GM19025 (cell line): Measurements from ENCODE around the gene ANKS1B.

Experiments used
- ATAC-seq: cut with Tn5 transposase; IDR thresholded peaks from one replicate; pipeline ENCODE4 v1.9.1; 2021; ENCODE audit warnings: mild to moderate bottlenecking, low read depth, moderate library complexity; ENCODE audit not compliant: unreplicated experiment

Gene ANKS1B

DNA sequence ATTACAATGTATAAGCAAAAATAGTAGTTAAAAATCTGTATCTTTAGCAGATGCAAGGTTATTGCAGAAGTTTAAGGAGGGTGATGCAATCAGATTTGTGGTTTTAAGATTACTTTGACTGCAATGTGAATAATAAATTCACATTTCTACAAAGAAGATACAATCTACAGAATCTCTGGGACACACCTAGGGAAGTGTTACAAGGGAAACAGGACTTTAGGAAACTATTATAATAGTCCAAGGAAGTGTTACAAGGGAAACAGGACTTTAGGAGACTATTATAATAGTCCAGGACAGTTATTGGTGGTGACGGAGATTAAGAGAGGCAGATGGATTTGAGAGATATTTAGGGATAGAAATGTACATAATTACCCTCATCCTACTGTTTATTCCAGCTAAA, 491.5 kb downstream of the ANKS1B start:
- ATAC-seq, result no peak

DNA sequence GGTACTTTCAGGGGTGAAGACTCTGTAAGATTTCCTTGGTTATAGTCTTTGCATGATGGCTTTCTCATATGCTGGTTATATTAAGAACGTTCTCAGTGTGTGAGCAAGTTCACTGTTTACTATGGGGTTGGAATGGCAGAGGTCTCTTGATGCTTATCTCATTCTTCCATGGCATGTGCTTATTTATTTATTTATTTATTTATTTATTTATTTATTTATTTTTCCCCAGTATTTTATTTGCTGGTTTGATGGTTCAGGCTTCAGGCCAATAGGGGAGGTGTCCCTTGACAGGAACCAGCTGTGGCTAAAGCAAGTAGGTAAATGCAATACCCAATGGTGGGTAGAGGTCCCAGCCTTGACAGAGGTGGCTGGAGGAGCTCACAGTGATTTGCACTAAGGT, 498.5 kb downstream of the ANKS1B start:
- ATAC-seq, result no peak

DNA sequence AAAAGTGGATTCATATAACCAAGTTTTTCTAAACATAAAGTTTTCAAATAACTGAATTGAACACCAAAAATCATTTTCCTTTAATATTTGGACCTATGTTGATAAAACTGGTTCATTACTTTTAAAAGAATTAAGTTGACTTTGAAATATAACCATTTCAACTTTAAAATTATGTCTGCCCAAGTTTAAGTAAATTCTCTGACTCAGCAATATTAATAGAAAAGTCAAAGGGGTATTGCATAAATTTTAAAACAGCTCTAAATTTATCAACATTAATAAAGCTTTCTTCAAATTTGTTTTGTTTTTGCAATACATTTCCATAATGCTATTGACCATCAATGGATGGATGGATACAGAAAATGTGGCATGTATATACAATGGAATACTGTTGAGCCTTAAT, 505.6 kb downstream of the ANKS1B start:
- no peak for ATAC-seq

DNA sequence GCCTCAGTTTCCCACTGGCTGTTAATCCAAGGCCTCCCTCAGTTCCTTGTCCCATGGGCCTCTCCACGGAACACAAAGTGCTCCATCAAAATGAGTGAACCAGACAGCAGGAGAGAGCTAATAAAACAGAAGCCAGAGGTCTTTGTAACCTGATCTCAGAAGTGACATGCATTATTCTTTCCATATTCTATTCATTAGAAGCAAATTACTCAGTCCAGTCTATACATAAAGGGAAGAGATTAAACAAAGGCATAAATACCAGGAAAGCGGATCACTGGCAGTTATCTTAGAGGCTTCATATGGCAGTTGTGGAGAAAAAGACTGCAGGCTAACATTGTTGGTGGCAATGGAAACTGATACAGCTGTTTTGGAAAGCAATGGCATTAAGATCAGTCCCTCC, 507.8 kb downstream of the ANKS1B start:
- ATAC-seq, result no peak

DNA sequence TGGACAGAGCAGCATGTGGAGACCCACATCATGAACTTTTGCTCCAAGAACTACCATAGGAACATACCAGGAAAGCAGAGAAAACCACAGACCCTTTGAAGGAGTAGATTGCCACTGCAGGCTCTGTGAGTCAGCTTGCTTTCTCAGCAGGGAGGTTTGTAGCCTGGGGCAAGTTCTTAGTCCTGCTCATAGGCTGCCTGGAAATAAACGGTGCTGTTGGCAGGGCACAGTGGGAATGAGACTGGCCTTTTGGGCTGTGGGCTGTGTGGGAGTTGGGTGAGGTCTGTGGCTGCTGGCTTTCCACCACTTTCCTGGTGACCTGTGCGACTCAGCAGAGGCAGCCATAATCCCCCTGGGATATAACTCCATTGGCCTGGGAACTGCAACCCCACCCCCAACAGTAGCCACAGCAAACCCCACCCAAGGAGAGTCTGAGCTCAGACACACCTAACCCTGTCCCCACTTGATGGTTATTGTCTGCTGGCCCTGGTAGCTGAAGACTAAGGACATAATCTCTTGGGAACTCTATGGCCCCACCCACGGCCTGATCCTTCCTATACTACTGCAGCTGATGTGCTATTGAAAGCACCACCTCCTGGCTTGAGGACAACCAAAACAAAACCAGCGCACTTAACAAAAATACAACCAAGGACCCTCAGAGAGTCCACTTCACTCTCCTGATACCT, 529.2 kb downstream of the ANKS1B start:
- no peak for ATAC-seq

DNA sequence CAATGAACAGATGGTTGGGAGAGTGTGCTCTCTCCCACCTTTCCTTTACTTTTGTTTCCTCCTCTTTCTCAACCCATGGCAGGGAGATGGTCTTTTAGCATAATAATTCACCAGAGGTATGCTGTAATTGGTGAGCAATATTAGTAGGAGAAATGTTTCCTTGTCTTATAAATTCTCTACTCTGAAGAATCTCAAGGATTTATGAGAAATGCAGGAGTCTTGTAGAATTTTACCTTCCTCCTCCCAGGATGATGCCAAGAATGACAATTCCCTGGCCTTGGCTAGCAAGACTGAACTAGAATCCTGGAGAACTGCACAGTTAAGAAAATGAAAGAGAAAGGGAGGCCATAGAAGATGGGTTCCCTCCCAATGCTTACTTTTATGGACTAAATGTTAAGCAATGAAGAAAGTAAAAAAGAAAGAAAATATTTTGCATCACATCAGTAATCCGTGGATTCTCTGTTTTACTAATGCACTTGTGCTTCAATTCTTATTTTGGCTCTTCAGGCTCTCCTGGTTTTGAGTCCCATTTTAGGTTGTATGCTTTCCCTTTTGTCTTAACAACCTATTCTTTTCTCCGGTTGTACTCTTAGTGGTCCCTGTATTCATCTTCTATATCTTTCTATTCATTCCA, 530.1 kb downstream of the ANKS1B start:
- ATAC-seq, result peak; percentile 15

DNA sequence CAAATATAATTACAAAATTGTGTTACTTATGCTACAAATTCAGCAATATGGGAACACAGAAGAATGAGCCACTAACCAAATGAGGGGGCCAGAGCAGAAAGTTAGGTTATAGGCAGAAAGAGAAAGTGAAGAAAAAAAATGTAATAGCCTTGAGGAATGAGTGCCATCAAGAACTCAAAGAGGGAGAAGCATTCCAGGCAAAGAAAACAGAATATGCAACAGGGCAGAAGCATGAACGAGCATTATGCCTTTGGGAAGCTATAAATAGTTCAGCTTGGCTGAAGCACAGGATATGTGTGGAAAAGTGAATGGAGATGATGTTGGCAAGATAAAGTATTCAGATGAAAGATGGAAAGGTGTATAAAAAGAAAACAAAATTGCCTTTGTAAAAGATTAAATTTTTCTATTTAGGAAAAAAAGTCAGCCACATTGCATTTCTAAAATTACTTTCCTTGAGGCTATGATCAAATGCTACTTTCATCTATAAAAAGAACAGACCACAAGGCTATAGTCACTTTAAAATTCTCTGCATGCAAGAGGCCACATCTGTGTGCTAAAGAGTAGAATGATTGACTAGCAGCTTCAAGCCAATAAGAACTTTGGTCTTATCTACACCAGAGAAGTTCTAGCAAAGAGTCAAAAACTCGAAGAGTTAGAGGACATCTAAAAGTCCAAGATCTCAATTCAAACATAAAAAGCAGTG, 530.7 kb downstream of the ANKS1B start:
- peak; percentile 51 for ATAC-seq

DNA sequence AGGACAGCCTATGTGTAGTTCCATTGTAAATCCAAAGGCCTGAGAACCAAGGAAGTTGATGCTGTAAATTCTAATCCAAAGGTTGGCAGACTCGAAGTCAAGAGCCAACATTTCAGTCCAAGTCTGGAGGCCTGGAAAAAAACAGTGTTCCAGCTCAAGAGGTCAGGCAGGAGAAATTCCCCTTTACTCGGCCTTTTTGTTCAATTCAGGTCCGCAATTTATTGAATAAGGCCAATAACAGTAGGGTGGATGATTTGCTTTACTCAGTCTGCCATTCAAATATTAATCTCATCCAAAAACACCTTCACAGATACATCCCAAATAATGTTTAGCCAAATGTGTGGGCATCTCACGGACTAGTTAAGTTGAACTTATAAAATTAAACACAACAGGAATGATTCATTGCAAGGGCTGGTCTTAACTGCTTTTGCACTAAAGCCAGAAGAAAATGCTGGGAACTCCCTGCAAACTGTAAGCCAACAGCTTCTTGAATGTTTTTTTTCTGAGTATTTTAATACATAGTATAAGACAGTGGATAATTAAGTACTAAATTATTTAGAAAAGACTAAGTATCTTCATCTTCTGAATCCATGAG, 534.6 kb downstream of the ANKS1B start:
- ATAC-seq, result no peak

DNA sequence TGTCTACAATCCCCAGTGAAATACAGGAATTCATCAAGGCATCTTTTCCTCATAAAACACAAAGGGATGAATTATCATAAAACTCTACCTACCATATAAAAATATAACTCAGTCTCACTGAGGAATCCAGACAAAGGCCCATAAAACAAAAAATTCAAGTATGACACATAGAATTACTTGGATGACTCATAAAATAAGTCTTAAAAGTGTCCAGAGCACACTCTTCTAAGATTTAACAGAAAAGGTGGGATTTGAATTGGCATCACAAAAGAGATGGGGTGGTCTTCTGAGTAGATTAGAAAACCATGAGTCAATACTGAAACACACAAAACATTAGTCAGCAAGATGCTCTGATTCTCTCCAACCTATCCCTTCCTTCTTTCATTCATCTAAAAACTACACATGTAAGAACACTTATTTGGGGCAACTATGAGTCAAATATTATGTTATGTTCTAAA, 539.8 kb downstream of the ANKS1B start:
- ATAC-seq, result peak; percentile 48

DNA sequence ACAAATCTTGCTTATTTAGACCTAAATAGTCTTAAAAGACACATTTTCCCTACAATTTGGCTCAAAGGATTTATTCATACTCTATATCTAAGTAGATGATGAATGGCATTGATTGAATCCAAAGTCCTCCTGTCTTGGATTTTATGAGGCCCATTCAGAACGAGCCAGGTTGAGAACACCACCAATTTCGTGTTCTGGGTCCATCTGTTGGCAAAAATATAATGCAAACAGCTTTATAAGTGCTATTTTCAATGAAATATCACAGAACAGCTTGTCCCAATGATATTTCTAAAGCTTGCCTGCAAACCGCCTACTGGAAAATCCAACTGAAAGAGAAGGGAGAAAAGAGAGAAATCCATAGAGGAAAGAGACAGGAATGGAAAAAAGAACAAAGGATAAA, 542.0 kb downstream of the ANKS1B start:
- ATAC-seq, result no peak

DNA sequence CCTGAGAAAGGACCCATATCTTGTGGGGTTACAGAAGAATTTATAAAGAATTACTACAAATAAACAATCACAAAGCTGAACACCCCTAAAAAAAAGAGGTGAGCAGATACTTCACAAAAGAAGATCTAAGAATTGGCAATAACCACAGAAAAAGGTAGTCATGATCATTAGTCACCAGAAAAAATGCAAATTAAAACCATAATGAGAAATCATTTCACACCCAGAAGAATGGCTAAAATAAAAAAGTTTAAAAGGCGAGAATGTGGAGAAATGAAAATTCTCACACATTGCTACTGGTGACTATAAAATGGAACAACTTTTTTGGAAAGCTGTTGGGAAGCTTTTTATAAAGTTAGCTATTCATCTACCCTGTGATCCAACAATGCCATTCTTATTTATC, 545.3 kb downstream of the ANKS1B start:
- ATAC-seq, result no peak

DNA sequence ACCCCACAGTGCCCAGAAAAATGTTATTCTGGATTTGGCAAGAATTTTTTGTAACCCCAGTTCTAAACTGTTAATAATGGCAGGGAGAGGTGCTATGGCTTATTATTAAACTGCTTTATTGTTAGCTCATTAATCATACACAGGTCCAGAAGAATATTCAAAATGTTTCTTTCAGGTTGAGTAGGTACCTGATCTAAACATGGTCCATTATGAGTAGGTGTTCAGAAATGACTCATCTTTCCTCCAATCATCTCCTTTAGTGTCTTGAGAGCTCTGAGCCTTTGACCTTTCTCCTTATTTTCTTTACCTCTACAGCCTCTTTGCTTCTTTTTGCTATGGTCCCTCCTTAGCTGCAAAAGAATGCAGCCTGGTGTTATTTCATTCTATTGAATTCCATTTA, 548.2 kb downstream of the ANKS1B start:
- peak; percentile 97 for ATAC-seq

DNA sequence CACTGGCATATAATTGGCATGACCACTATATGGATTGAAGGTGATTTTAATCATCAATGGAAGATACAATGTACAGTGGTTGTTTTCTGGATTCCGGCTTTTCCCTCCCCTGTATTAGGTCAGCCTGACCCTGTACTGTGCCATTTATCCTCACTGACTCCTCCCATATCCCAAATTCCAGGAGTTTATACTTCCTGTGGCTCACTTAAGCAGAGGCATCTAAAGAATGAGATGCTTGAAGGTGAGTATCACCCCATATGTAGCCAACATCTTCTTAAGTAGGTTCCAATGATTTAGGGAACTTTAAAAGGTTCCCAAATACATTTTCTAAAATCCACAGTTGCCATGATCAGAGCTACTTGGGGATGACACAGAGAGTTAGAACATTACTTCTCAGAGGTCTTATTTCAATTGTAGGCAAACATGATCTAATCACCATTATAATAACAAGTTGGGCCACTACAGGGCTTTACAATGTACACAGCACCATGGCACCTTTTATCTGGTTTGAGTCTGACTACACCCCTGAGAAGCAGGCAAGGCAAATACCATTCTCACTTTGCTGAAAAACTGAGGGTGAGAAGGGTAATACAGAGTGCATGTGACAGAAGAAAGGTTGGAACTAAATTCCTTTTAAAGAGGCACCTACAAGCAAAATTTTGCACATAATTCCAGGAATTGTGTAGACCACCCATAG, 549.5 kb downstream of the ANKS1B start:
- ATAC-seq, result no peak

DNA sequence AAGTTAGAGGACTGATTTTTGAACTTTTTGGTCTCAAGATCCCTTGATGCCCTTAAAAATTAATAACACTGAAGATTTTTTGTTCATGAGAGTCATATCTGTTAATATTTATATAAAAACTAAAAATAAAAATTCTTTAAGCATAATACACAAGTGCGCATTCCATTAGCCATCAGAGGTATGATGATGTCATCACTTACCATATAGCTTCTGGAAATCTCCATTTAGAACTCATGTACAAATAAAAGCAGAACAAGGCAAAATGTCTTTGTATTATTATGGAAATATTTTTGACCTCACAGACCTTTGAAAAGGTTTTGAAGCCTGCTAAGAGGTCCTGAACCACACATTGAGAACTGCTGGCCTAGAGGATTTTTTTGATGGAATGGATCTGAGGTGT, 551.6 kb downstream of the ANKS1B start:
- ATAC-seq, result no peak

DNA sequence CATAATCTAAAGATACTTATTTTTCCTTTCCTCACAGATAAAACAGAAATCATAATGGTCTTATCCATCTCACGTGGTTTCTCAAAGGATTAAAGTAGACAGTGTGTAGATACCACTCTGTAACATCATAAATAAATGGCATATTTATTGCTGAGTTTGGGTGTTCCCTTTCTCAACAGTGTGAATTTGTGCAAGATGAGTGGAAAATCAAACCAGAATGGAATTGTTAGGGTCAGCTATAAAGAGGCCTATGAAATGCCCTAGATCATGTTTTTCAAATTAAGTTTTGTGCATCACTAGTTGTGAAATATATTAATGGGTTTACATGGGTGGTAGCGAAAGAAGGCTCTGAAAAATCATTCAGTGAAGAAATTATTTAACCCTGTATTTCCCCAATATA, 553.5 kb downstream of the ANKS1B start:
- no peak for ATAC-seq

DNA sequence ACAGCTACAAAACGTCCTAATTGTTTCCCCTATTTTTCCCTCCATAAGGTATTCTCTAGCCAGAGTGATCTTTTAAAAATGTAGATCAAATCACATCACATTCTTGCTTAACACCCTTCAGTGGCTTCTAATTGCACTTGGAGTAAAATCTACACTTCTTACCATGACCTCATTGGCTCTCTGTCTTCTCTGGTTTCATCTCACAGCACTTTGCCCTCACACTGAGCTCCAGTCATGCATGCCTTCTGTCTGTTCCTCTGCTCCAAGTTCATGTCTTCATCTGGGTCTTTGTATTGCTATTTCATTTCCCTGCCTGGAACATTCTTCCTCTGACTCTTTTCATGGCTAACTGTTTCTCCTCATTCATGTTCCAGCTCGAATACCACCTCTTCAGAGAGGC, 557.6 kb downstream of the ANKS1B start:
- ATAC-seq, result no peak

DNA sequence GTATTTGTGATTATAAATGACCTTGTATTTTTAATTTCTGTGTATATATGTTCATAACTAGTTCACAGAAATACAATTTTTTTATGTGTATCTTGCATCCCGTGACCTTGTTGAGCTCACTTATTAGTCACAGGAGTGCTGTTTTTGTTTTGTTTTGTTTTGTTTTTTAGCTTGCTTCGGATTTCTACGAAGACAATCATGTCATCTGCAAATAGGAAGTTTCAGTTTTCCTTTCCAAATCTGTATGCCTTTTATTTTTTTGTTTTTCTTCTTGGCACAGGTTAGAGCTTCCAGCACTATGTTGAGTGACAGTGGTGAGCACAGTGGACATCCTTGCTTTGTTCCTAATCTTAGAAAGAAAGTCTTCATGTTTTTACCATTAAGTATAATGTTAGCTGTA, 566.4 kb downstream of the ANKS1B start:
- no peak for ATAC-seq

DNA sequence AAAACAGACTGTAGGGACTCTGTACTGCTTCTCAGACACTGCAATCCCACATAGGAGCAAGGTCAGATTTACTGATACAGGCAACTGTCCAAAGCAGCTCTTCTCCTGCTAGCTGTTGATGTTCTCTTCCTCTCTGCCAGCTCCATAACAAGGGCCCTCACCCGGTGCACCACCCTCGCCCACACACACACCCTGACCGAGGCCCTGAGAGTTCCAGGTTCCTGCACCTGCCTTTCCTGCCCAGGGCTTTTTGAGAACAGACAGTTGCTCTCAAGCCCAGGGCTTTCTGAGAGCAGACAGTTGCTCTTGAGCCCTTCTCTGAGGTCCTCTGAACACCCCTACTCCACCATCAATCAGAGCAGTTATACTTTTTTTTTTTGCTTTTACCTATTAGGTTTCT, 571.0 kb downstream of the ANKS1B start:
- ATAC-seq, result no peak

DNA sequence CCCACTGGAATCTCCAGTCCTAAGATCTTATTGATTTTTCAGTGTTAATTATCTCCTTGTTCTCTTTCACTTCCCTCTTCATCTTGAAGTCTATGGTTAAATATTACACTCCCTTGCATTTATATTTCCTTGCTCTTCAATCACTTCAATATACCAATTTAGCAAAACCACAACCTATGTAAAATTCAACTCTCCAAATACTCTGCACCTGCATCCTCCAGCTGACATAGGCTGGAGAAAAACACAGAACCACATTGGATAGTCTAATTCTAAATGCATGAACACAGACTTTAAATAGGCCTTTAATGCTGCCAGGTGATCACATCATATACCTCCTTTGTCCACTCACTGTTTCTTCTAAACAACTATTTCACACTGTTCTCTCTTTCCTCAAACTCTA, 591.0 kb downstream of the ANKS1B start:
- ATAC-seq, result peak; percentile 74

DNA sequence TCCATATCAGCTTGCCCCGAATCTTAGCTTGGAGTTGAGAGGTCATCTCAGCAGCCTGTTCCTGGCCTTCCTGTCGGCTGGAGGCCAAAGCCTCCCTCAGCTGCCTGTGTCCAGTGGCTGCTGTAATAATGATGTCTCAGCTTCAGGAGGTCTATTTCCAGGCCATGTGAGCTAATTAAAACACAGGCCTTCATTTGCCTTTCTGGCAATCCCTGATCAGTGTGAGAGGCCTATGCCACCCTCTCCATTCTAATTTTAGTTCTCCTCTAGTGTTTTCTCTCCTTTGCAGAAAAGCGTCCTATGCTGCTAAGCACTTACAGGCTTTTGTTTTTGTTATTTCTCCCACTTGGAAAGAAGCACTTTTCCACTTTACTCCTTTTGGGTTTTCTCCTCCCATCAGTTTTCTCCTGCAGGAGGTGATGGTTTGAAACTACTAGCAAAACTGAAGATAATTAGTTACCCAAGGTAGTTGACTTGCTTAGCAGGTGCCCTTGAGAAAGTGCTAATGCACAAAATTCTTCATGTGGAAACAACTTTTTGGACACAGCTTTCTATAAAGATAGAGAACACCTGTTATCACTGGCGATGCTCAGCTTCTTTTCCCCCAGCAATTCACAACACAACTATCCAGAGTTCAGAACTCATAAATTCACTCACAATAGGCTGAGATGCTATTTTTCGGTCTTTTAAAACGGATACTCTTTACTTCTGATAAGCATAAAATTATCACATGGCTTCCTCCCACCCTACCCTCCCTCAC, 592.5 kb downstream of the ANKS1B start:
- ATAC-seq, result no peak
